Activated naive CD4-positive, alpha-beta T cell (primary cell): ENCODE measurements around the gene PHKB.

Source experiments
- DNase-seq, 4 experiments: peaks; one replicate each; lab custom pipeline; 2025; lab: John Stamatoyannopoulos, UW

Gene PHKB

DNA sequence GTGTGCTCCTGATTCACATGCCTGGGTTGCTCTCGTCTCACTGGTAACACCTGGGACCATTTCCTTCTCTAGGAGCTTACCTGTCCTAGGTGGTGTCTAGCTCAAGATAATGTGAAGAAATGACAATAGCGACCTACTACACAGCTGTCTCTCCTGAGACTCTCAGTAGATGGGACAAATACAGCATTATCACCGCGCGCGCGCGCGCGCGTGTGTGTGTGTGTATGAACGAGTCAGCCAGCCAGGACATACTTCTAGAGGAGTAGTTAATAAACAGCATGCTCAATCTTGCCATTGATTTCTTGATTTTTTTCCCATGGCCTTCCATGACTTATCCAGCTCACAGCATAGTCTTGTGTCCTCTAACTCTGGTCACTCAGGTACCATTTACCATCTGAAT is 268.6 kb downstream of the PHKB start:
- DNase-seq: no peak

DNA sequence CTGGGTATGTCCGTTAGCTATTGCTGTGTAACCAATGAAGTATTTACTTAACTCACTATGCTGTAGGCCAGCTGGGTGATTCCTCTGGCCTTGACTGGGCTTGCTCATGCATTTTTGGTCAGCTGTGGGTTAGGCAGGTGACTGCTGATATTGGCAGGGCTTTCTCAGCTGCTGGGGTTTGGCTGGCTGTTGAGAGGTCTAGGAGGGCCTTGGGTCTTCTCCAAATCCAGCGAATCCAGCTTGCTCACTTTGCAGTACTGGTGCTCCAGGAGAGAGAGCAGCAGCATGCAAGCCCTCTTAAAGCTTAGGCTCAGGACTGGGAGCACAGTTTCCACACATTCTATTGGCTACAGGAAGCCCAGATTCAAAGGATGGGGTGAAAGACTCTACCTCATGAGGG is 270.1 kb downstream of the PHKB start:
- no peak for DNase-seq

DNA sequence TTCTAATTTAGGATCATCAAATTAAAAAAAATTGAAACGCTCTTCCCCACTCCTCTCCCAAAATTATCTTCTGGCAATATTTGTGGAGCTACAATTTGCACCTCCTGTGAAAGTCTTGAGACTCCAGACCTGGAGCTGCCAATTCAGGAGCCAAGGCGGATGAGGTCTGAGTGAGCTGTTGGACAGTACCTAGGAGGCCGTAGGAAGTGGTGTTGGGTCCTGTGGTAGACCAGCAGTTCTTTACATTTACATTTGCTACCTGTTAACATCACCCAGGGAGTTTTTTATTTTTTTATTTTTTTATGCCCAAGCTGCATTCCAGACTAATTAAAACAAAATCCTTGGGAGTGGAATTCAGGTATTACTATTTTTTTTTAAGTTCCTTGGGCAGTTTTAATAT is 271.0 kb downstream of the PHKB start:
- DNase-seq: no peak

DNA sequence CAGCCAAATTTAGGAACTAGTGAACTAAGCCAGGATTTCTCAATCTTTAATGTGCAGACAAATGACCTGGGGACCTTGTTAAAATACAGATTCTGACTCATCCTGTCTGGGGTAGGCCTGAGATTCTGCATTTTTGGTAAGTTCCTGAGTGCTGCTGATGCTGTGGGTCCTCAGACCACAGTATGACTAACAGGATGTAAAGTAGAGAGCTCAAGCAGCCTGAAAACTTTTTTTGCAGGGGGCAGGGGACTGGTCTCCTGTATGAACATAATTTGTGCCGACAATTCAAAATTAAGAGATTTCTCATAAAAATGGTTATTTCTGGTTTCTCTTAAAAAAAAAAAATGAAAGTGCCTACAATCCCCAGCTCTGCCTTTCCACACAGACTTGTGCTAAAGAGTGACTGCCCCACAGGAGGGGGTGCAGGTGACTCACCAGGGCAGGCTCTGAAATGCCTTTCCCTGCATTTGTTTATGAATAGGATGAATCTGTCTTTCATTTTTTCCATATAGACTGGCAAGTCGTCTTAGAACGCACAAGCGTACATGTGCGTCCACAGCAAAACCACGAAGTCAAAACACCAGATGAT is 271.5 kb downstream of the PHKB start:
- no peak for DNase-seq

DNA sequence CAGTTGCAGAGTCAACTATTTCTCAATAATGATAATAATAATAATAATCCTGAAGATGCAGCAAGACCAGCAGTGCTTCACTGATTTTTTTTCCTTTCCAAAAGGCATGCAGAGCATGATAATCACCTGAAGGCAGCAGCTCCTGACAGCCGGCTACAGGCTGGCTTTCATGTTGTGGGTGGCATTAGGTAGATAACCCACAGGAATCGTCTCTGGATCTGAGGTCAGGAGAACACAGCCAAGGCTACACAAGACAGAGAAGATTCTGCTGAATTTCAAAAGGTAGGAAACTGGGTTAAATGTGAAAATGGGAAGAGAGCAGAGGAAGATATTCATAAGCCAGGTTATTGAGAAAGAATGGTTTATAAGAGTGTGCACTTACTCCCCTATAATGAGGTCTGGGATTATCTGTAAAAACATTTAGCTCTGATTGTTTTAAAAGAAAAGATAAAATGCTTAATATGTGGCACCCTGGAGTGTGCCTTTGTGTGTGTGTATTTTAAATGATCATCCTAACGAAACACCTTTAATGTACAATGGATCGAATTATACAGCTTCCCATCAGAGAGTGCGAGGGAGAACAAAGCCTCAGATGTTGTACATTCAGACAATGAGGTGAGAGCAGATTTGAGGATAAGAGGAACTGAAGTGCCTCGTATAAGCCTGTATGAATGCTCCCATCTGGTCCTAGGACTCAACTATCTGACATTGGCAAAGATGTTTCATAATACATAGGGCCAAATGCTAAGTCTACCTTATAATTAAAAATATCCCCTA is 273.1 kb downstream of the PHKB start:
- no peak for DNase-seq

DNA sequence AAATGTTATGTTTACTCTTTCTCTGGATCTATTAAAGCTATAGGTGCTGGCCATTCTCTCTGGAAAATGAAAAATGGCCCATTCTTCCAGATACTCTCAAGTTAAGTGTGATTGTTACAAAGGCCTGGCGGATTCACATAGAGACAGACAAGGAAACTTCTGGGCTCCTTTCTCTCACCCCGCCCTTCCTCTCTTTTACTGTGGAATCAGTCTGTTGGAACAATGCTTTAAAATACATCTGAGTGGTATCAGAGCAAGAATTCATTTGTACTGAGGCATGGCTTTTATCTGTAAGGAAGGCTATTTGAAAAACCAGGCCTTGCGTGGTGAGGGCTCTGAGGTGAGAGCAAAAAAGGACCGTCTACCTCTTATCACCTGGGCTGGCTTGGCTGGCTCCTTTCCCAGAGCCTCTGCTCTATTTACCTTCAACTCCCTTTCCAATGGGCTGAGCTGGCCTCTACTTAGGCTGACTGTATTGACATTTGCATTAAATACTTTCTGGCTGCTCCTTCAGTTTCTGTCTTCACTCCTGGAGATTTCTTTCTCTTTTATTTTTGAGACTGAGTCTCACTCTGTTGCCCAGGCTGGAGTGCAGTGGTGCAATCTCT is 274.0 kb downstream of the PHKB start:
- no peak for DNase-seq

DNA sequence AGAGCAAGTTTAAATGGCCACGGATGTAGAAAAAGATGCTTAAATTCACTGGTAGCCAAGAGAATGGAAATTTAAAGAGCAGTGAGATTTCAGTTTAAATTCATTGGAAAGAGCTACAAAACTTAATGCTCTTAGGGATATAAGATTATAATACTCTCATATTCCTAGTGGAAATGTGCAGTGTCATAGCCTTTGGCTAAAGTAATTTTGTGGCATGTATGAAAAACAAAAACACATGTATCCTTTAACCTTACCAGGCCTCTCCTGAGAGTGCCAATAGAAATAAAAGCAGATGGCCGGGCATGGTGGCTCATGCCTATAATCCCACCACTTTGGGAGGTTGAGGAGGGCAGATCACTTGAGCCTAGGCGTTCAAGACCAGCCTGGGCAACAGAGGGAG is 289.2 kb downstream of the PHKB start:
- no peak for DNase-seq
